H1 (cell line): ENCODE measurements around the gene CASK. TPM values are rescaled to one million over a fixed set of nuclear protein-coding genes. Genes with fewer than 3 reads are reported as not detected.

Experiments
- CTCF ChIA-PET: fragments of 300-600 bp; sonication (Branson Sonifier 250); formaldehyde crosslinking; loops from one replicate; lab custom pipeline; 2021; ENCODE audit not compliant: partially characterized antibody; lab: Charles Lee
- POLR2A ChIA-PET: fragments of 300-600 bp; sonication (Branson Sonifier 250); formaldehyde crosslinking; loops from one replicate; lab custom pipeline; 2021; ENCODE audit warnings: inconsistent platforms; ENCODE audit not compliant: partially characterized antibody; lab: Charles Lee
- DNase-seq, 2 experiments: peaks; one replicate each; pipeline versions ENCODE4 v3.0.0 to v3.0.0-alpha.2; 2010 to 2022; ENCODE audit warnings: low spot score in 2 of 2, low read depth in 1 of 2, mixed read lengths in 1 of 2
- FAIRE-seq: peaks from 2 replicates; lab custom pipeline; 2011; peaks lifted over from hg19 to GRCh38; lab: Jason Lieb, UNC
- H2AFZ ChIP-seq: 2 replicates; pipeline ENCODE4 v1.8.1; 2012; ENCODE audit warnings: low read length, inconsistent platforms
- H2AK5ac ChIP-seq: 2 replicates; pipeline ENCODE4 v1.6.1; 2013; ENCODE audit warnings: low read depth, low read length
- H2BK120ac ChIP-seq: replicated peaks from 2 replicates; pipeline ENCODE3; 2013; ENCODE audit warnings: low read depth, low read length, inconsistent platforms
- H2BK12ac ChIP-seq: 2 replicates; pipeline ENCODE4 v1.6.1; 2013; ENCODE audit warnings: low read depth, low read length
- H2BK15ac ChIP-seq: 2 replicates; pipeline ENCODE4 v1.6.1; 2013; ENCODE audit warnings: low read length
- H2BK20ac ChIP-seq: 2 replicates; pipeline ENCODE4 v1.6.1; 2013; ENCODE audit warnings: low read length
- H2BK5ac ChIP-seq: 2 replicates; pipeline ENCODE4 v1.6.1; 2013; ENCODE audit warnings: low read depth, low read length
- H3K14ac ChIP-seq: 2 replicates; pipeline ENCODE4 v1.6.1; 2013; ENCODE audit warnings: inconsistent platforms; ENCODE audit not compliant: insufficient read length
- H3K18ac ChIP-seq: 2 replicates; pipeline ENCODE4 v1.6.1; 2013; ENCODE audit warnings: low read length; ENCODE audit errors: extremely low read depth
- H3K23ac ChIP-seq: 2 replicates; pipeline ENCODE4 v1.6.1; 2013; ENCODE audit warnings: inconsistent platforms; ENCODE audit not compliant: insufficient read length
- H3K23me2 ChIP-seq: 2 replicates; pipeline ENCODE4 v1.6.1; 2013; ENCODE audit warnings: low read depth, low read length
- H3K27ac ChIP-seq: 2 replicates; pipeline ENCODE4 v1.6.1; 2011; ENCODE audit warnings: low read depth, low read length, inconsistent platforms
- H3K27me3 ChIP-seq, 4 experiments: replicated peaks in 1 of 4; 1 replicate in 1 of 4; 2 replicates in 3 of 4; pipeline versions ENCODE4 v1.6.1 to v1.8.1; 2011 to 2013; ENCODE audit warnings: low read length in 3 of 4, mild to moderate bottlenecking in 3 of 4, inconsistent platforms in 2 of 4, mixed read lengths in 2 of 4, moderate library complexity in 1 of 4; ENCODE audit not compliant: control insufficient read depth in 3 of 4, insufficient read depth in 3 of 4; ENCODE audit errors: extremely low read depth in 1 of 4
- H3K36me3 ChIP-seq, 4 experiments: 2 replicates each; pipeline versions ENCODE4 v1.6.1 to v1.8.1; 2011 to 2013; ENCODE audit warnings: mild to moderate bottlenecking in 4 of 4, low read length in 3 of 4, moderate library complexity in 2 of 4, control low read depth in 1 of 4, inconsistent platforms in 1 of 4; ENCODE audit not compliant: insufficient read depth in 4 of 4, control insufficient read depth in 2 of 4
- H3K4ac ChIP-seq: replicated peaks from 2 replicates; pipeline ENCODE3; 2013; ENCODE audit warnings: low read length, low read depth, mixed read lengths, inconsistent platforms; ENCODE audit not compliant: insufficient read length
- H3K4me1 ChIP-seq, 4 experiments: replicated peaks in 1 of 4; 1 replicate in 1 of 4; 2 replicates in 3 of 4; pipeline versions ENCODE4 v1.6.1 to v1.8.1; 2011 to 2013; ENCODE audit warnings: low read length in 3 of 4, inconsistent platforms in 2 of 4, mixed read lengths in 1 of 4; ENCODE audit not compliant: insufficient read depth in 4 of 4, control insufficient read depth in 3 of 4
- H3K4me2 ChIP-seq, 2 experiments: 2 replicates each; pipeline versions ENCODE4 v1.6.1 to v1.8.1; 2011 to 2013; ENCODE audit warnings: low read depth in 2 of 2, low read length in 2 of 2, control low read depth in 1 of 2, inconsistent platforms in 1 of 2, mild to moderate bottlenecking in 1 of 2; ENCODE audit not compliant: insufficient read depth in 1 of 2
- H3K4me3 ChIP-seq, 4 experiments: fragments of 200-600, 300-600 bp in 1 of 4; sonication (generic), shearing (Covaris generic), sonication (Bioruptor Twin) in 1 of 4; 2 replicates each; pipeline versions ENCODE4 v1.5.1 to v1.8.1; 2011 to 2016; ENCODE audit warnings: low read length in 4 of 4, low read depth in 3 of 4, control low read depth in 2 of 4, inconsistent platforms in 2 of 4, mild to moderate bottlenecking in 2 of 4, mixed read lengths in 1 of 4, moderate library complexity in 1 of 4; ENCODE audit not compliant: insufficient read depth in 2 of 4; ENCODE audit errors: extremely low read depth in 1 of 4
- H3K56ac ChIP-seq: replicated peaks from 2 replicates; pipeline ENCODE3; 2013; ENCODE audit warnings: low read depth, mild to moderate bottlenecking, mixed read lengths, low read length, inconsistent platforms; ENCODE audit not compliant: insufficient read length
- H3K79me1 ChIP-seq: 2 replicates; pipeline ENCODE4 v1.6.1; 2013; ENCODE audit warnings: low read depth, low read length, control low read depth
- H3K79me2 ChIP-seq, 2 experiments: 2 replicates each; pipeline versions ENCODE4 v1.6.1 to v1.8.1; 2012 to 2013; ENCODE audit warnings: low read length in 2 of 2, mild to moderate bottlenecking in 2 of 2, inconsistent platforms in 1 of 2; ENCODE audit not compliant: insufficient read depth in 2 of 2, control insufficient read depth in 1 of 2
- H3K9ac ChIP-seq, 4 experiments: replicated peaks in 1 of 4; 1 replicate in 1 of 4; 2 replicates in 3 of 4; pipeline versions ENCODE4 v1.6.1 to v1.8.1; 2011 to 2013; ENCODE audit warnings: low read depth in 3 of 4, low read length in 3 of 4, control low read depth in 2 of 4, mild to moderate bottlenecking in 2 of 4, moderate library complexity in 2 of 4, inconsistent platforms in 1 of 4; ENCODE audit errors: extremely low read depth in 1 of 4
- H3K9me3 ChIP-seq, 2 experiments: 2 replicates each; pipeline versions ENCODE4 v1.6.1 to v1.8.1; 2012 to 2013; ENCODE audit warnings: mild to moderate bottlenecking in 2 of 2, moderate library complexity in 2 of 2, control low read depth in 1 of 2, inconsistent platforms in 1 of 2, low read depth in 1 of 2, low read length in 1 of 2, mixed read lengths in 1 of 2; ENCODE audit not compliant: insufficient read depth in 2 of 2
- H4K20me1 ChIP-seq, 2 experiments: replicated peaks in 1 of 2; 2 replicates each; pipeline versions ENCODE3 to v1.8.1; 2011 to 2013; ENCODE audit warnings: inconsistent platforms in 2 of 2, low read length in 2 of 2, mild to moderate bottlenecking in 1 of 2; ENCODE audit not compliant: insufficient read depth in 2 of 2, control insufficient read depth in 1 of 2
- H4K5ac ChIP-seq: 2 replicates; pipeline ENCODE4 v1.6.1; 2013; ENCODE audit warnings: low read length, low read depth, mixed read lengths, inconsistent platforms; ENCODE audit not compliant: insufficient read length
- H4K8ac ChIP-seq: 2 replicates; pipeline ENCODE4 v1.8.0; 2013; ENCODE audit warnings: mild to moderate bottlenecking, moderate library complexity, low read length, inconsistent platforms; ENCODE audit not compliant: insufficient read depth; ENCODE audit errors: extremely low read depth
- H4K91ac ChIP-seq: replicated peaks from 2 replicates; pipeline ENCODE3; 2013; ENCODE audit warnings: low read length, mixed read lengths, inconsistent platforms; ENCODE audit not compliant: insufficient read length
- BACH1 ChIP-seq: IDR thresholded peaks from 2 replicates; pipeline ENCODE4 v1.6.1; 2012; ENCODE audit warnings: low read length, improper control_type of control experiment
- CHD1 ChIP-seq: IDR thresholded peaks from 2 replicates; pipeline ENCODE4 v1.6.1; 2012; ENCODE audit warnings: low read depth, low read length, improper control_type of control experiment
- CTCF ChIP-seq, 3 experiments: IDR thresholded peaks; 1 replicate in 2 of 3; 2 replicates in 1 of 3; pipeline versions ENCODE4 v1.5.1 to v1.6.1; 2011; ENCODE audit warnings: low read length in 3 of 3, mild to moderate bottlenecking in 3 of 3, inconsistent platforms in 2 of 3, low read depth in 1 of 3, moderate library complexity in 1 of 3; ENCODE audit not compliant: insufficient read depth in 1 of 3; ENCODE audit errors: control extremely low read depth in 1 of 3
- FOSL1 ChIP-seq: IDR thresholded peaks from 2 replicates; pipeline ENCODE4 v1.6.1; 2011; ENCODE audit warnings: mild to moderate bottlenecking, low read depth, low read length, moderate library complexity; ENCODE audit not compliant: insufficient read depth
- HDAC6 ChIP-seq: IDR thresholded peaks from one replicate; pipeline ENCODE4 v1.7.1; 2012; ENCODE audit warnings: low read depth, mild to moderate bottlenecking, inconsistent platforms, low read length, moderate library complexity
- SP4 ChIP-seq: IDR thresholded peaks from 2 replicates; pipeline ENCODE4 v1.6.1; 2012; ENCODE audit warnings: low read length, inconsistent platforms
- SRF ChIP-seq: IDR thresholded peaks from 2 replicates; pipeline ENCODE4 v1.6.1; 2011; ENCODE audit warnings: mild to moderate bottlenecking, low read depth, low read length, moderate library complexity
- WGBS, 2 experiments: shearing (Covaris generic) in 1 of 2; methylation state at CpG; one replicate each; pipeline versions ENCODE4 v1.1.6 to v1.1.7; 2013 to 2015; ENCODE audit warnings: low lambda C conversion rate in 2 of 2, mixed read lengths in 2 of 2, inconsistent platforms in 1 of 2, low coverage in 1 of 2, missing lambda C conversion rate in 1 of 2; ENCODE audit not compliant: insufficient replicate concordance in 2 of 2, insufficient coverage in 1 of 2, insufficient read length in 1 of 2; ENCODE audit errors: extremely low coverage in 1 of 2, missing lambda C conversion rate in 1 of 2; 5-methylcytosine and 5-hydroxymethylcytosine counted together
- polyA plus RNA-seq, 7 experiments: library from polyadenylated mRNA; depleted of rRNA in 3 of 7; stranded (reverse) in 5 of 7; unstranded in 2 of 7; fragments of >200 nt in 5 of 7; fragments of 200-250 nt in 2 of 7; gene quantifications; 1 replicate in 5 of 7; 2 replicates in 1 of 7; 4 replicates in 1 of 7; pipeline versions ENCODE4 v1.2.1 to v1.2.3, GENCODE V29; 2011 to 2013; ENCODE audit warnings: missing spikeins in 2 of 7, mixed read lengths in 2 of 7
- total RNA-seq: library from RNA; stranded (reverse); fragmentation: NEBNext Ultra II Directional; extraction: Animal tissue kit (Norgen Biotek cat#: 25700); gene quantifications from 2 replicates; pipeline ENCODE4 v1.2.1, GENCODE V29; 2021

CASK gene
- total and polyA plus RNA-seq, 2 of the 8 experiments (the other 6 are each of a cell fraction or from before 2014, with no cell fraction given) = 21.6 to 55.1 TPM

- Histone ChIP-seq H3K14ac (no peak overlapping the region), H2AFZ (no peak overlapping the region), H3K23me2 (no peaks in the 10 kb centered on the region)
These were observed 28.7 kb upstream of the CASK start for GRCh38 chrX:41952102-41952501.

More at GRCh38 chrX:41952102-41952501, 28.7 kb upstream of the CASK start:
- Histone ChIP-seq H4K5ac (no peak overlapping the region), H2BK5ac (no peak overlapping the region), H2AK5ac (no peak overlapping the region), H3K79me2 (no peaks in the 10 kb centered on the region), H3K56ac (no peak overlapping the region), H3K79me1 (no peaks in the 10 kb centered on the region), H2BK15ac (no peak overlapping the region), H3K18ac (no peak overlapping the region), H3K4me2 (no peak overlapping the region), H2BK120ac (no peak overlapping the region), H3K36me3 (no peaks in the 10 kb centered on the region), H3K9ac (no peak overlapping the region), H3K23ac (no peak overlapping the region), H2BK20ac (no peak overlapping the region), H2BK12ac (no peak overlapping the region), H3K4me1 (peaks cover 0 to 3% (median 0%) of the 10 kb centered on the region in 4 experiments; a peak in 2 of 7 replicates), H3K27ac (no peak overlapping the region), H3K4ac (no peak overlapping the region), H3K9me3 (no peaks in the 10 kb centered on the region), H4K91ac (no peak overlapping the region), H4K8ac (no peak overlapping the region), H3K27me3 (no peaks in the 10 kb centered on the region), H3K4me3 (no peak overlapping the region), H4K20me1 (no peaks in the 10 kb centered on the region)
- WGBS, 2 experiments = 85% methylated on average over 5 of the region's 5 CpGs; no CpG with 5 or more reads in 1 of the 2 experiments
- ChIA-PET POLR2A (no interaction called here), CTCF (interaction anchor here (1.2 to 1.4 kb wide), 2 partner anchors 11 to 19 kb away, joined by 3 to 4 read pairs; no protein-coding TSS in a partner anchor)
- no peak for FAIRE-seq
- TF ChIP-seq BACH1 = no peak
- no peak for TF ChIP-seq FOSL1
- TF ChIP-seq SP4 = no peak
- no peak for TF ChIP-seq CHD1
- TF ChIP-seq SRF = no peak
- TF ChIP-seq CTCF (IDR thresholded peaks at IDR 0.05; ENCODE audit: control extremely low read depth in 1 of 3, insufficient read depth in 1 of 3, low read depth in 1 of 3, low read length in 3 of 3) = no peak
- TF ChIP-seq HDAC6 = no peak
- no peak for DNase-seq
